Hippocampal formation (tissue), 2 donors: ENCODE measurements around the gene MPDU1.
"Not testable (repeated sequence)": the region's sequence is repeated elsewhere in the genome, so short reads cannot be mapped to it uniquely, and the experiment has no call there.

Source experiments
- DNase-seq, 2 donors: peaks; one replicate each; lab custom pipeline; 2025; lab: John Stamatoyannopoulos, UW

The MPDU1 gene

GRCh38 chr17:7580604-7581575 lies 2.8 kb upstream of the MPDU1 start:
- no peak for DNase-seq

GRCh38 chr17:7582396-7583252 lies 1.0 kb upstream of the MPDU1 start:
- DNase-seq, result no peak

- DNase-seq, result no peak
Observed at GRCh38 chr17:7586673-7587419, 3.2 kb downstream of the MPDU1 start.

GRCh38 chr17:7587420-7588151 lies 3.9 kb downstream of the MPDU1 start:
- DNase-seq, result no peak

GRCh38 chr17:7588553-7589203 lies 5.0 kb downstream of the MPDU1 start:
- no peak for DNase-seq

GRCh38 chr17:7589204-7589868 lies 5.7 kb downstream of the MPDU1 start:
- peak; percentile 72 to 77 for DNase-seq

- DNase-seq, result no peak
Observed at GRCh38 chr17:7589891-7590691, 6.4 kb downstream of the MPDU1 start, which contains the start of gene SOX15. SOX15 (minus strand) TSS chr17:7590094; CDS start chr17:7589676, 418 bp downstream.

GRCh38 chr17:7590743-7591142 lies 7.1 kb downstream of the MPDU1 start:
- DNase-seq, result no peak

GRCh38 chr17:7591596-7591995 lies 7.9 kb downstream of the MPDU1 start:
- DNase-seq, result no peak

- no peak for DNase-seq
Observed at GRCh38 chr17:7592422-7593021, 8.9 kb downstream of the MPDU1 start.

GRCh38 chr17:7593296-7593695 lies 9.6 kb downstream of the MPDU1 start:
- DNase-seq, result no peak

- not testable (repeated sequence) for DNase-seq
Observed at GRCh38 chr17:7597561-7597960, 13.9 kb downstream of the MPDU1 start.

GRCh38 chr17:7606280-7606679 lies 22.6 kb downstream of the MPDU1 start:
- DNase-seq, result no peak

GRCh38 chr17:7610641-7611040 lies 27.0 kb downstream of the MPDU1 start:
- DNase-seq, result no peak

GRCh38 chr17:7611635-7612293 lies 28.1 kb downstream of the MPDU1 start:
- no peak for DNase-seq

- DNase-seq, result no peak
Observed at GRCh38 chr17:7612294-7612640, 28.6 kb downstream of the MPDU1 start.

- no peak for DNase-seq
Observed at GRCh38 chr17:7613769-7614424, 30.2 kb downstream of the MPDU1 start.
